ENCODE results near the gene TEX101.

Gene TEX101

GRCh38 chr19:43452582-43452981 is 37.9 kb downstream of the TEX101 start (continued):
- TF ChIP-seq HIC1 (tag by site-specific recombination; IDR thresholded peaks at IDR 0.05) (no peak), ZNF624 (tag by site-specific recombination; IDR thresholded peaks at IDR 0.05) (no peak), HOXA7 (CRISPR knock-in tag; IDR thresholded peaks at IDR 0.05; ENCODE audit: borderline replicate concordance) (no peak), ZBTB7A (tag by site-specific recombination; IDR thresholded peaks at IDR 0.05; ENCODE audit: low read depth) (no peak), ZNF280D (tag by site-specific recombination; IDR thresholded peaks at IDR 0.05) (0 out of 2 replicates have a peak, but pooled peaks have one; percentile 68), RBAK (tag by site-specific recombination; IDR thresholded peaks at IDR 0.05) (peak; percentile 95), ZNF274 (IDR thresholded peaks at IDR 0.05; ENCODE audit: low read length) (no peak), ZNF274 (tag by site-specific recombination; IDR thresholded peaks at IDR 0.05; ENCODE audit: borderline replicate concordance) (peak; percentile 49; the same call in 1 of the 2 replicates), ZNF48 (tag by site-specific recombination; IDR thresholded peaks at IDR 0.05) (no peak)

- Histone ChIP-seq H3K4me3 (ENCODE audit: low read depth, low read length) (no peak overlapping the region), H3K27ac (ENCODE audit: extremely low read depth, low read depth, low read length) (no peak overlapping the region), H3K36me3 (ENCODE audit: control insufficient read depth in 2 of 2, insufficient read depth in 1 of 2, low read length in 2 of 2) (no peaks in the 10 kb centered on the region; a peak in 1 of 3 replicates), H3K9me3 (ENCODE audit: control insufficient read depth, insufficient read depth, low read depth, low read length) (no peaks in the 10 kb centered on the region; the same call in 1 of the 2 replicates), H3K4me1 (ENCODE audit: control insufficient read depth, insufficient read depth, low read length) (peaks cover 3% of the 10 kb centered on the region; the same call in 1 of the 2 replicates)
- ChIA-PET POLR2A (no interaction called here), CTCF (interaction anchor here (0.5 to 5.2 kb wide), 4 partner anchors 21 to 350 kb away, joined by 3 to 22 read pairs (median 4); no protein-coding TSS in a partner anchor)
- no peak for TF ChIP-seq BCL11B (tag by site-specific recombination; IDR thresholded peaks at IDR 0.05; ENCODE audit: low read depth)
- no peak for TF ChIP-seq ZNF561 (tag by site-specific recombination; IDR thresholded peaks at IDR 0.05; ENCODE audit: borderline replicate concordance)
- TF ChIP-seq ZNF292 (tag by site-specific recombination; IDR thresholded peaks at IDR 0.05; ENCODE audit: borderline replicate concordance, low read depth): no peak
- no peak for TF ChIP-seq GFI1B (tag by site-specific recombination; IDR thresholded peaks at IDR 0.05)
- no peak for TF ChIP-seq ZFP69B (tag by site-specific recombination; IDR thresholded peaks at IDR 0.05)
- TF ChIP-seq ZBTB6 (tag by site-specific recombination; IDR thresholded peaks at IDR 0.05): no peak
- no peak for TF ChIP-seq ZNF654 (tag by site-specific recombination; IDR thresholded peaks at IDR 0.05; ENCODE audit: low read depth)
- TF ChIP-seq GLIS2 (tag by site-specific recombination; IDR thresholded peaks at IDR 0.05): no peak
Measured at GRCh38 chr19:43454031-43454430, 39.3 kb downstream of the TEX101 start.

Data from HEK293 (cell line).